HL-60 (cell line): ENCODE data around the gene ARMS2.

Source experiments
- DNase-seq, 2 experiments: peaks; one replicate each; pipeline ENCODE4 v3.0.0-alpha.2; 2010 to 2020; ENCODE audit warnings: low read depth in 1 of 2, low spot score in 1 of 2
- H3K27ac ChIP-seq: fragments of 250-450 bp; sonication (Bioruptor Pico); replicated peaks from 2 replicates; pipeline ENCODE4 v1.5.1; 2020; ENCODE audit warnings: mild to moderate bottlenecking, moderate library complexity
- H3K27me3 ChIP-seq: fragments of 250-450 bp; sonication (Bioruptor Pico); 2 replicates; pipeline ENCODE4 v1.5.1; 2021; ENCODE audit warnings: mild to moderate bottlenecking, moderate library complexity; ENCODE audit not compliant: insufficient read depth, poor library complexity, severe bottlenecking
- H3K4me3 ChIP-seq: replicated peaks from 2 replicates; pipeline ENCODE4 v1.5.1; 2011; ENCODE audit warnings: mild to moderate bottlenecking, control low read depth, low read length; ENCODE audit not compliant: insufficient read depth
- CTCF ChIP-seq: IDR thresholded peaks from one replicate; pipeline ENCODE4 v1.5.1; 2011; ENCODE audit warnings: low read length, control low read depth, inconsistent platforms; ENCODE audit not compliant: insufficient read depth
- GABPA ChIP-seq: IDR thresholded peaks from 2 replicates; pipeline ENCODE4 v1.6.1; 2012; ENCODE audit warnings: low read depth
- POLR2AphosphoS5 ChIP-seq: IDR thresholded peaks from 2 replicates; pipeline ENCODE4 v1.6.1; 2012; ENCODE audit warnings: low read depth
- REST ChIP-seq: IDR thresholded peaks from 2 replicates; pipeline ENCODE4 v1.6.1; 2012; ENCODE audit warnings: low read depth; ENCODE audit not compliant: insufficient replicate concordance
- SPI1 ChIP-seq: IDR thresholded peaks from 2 replicates; pipeline ENCODE4 v1.6.1; 2012; ENCODE audit warnings: low read depth, mild to moderate bottlenecking, borderline replicate concordance

The ARMS2 gene

GRCh38 chr10:122494833-122495232 is 40.4 kb downstream of the ARMS2 start:
- no peaks in the 10 kb centered on the region for H3K27me3 ChIP-seq
- no peak overlapping the region for H3K4me3 ChIP-seq
- DNase-seq = no peak
- H3K27ac ChIP-seq = no peak overlapping the region
- TF ChIP-seq REST = no peak
- TF ChIP-seq SPI1 = no peak
- no peak for TF ChIP-seq POLR2AphosphoS5
- TF ChIP-seq GABPA = no peak
- no peak for TF ChIP-seq CTCF

GRCh38 chr10:122495406-122496340 is 41.2 kb downstream of the ARMS2 start:
- no peak overlapping the region for H3K27ac ChIP-seq
- H3K4me3 ChIP-seq = no peak overlapping the region
- H3K27me3 ChIP-seq = no peaks in the 10 kb centered on the region
- DNase-seq = no peak
- TF ChIP-seq POLR2AphosphoS5 = no peak

- TF ChIP-seq SPI1 (no peak), CTCF (no peak), REST (no peak), GABPA (no peak), POLR2AphosphoS5 (no peak)
- no peak for DNase-seq
- H3K27ac ChIP-seq = no peak overlapping the region
- no peaks in the 10 kb centered on the region for H3K27me3 ChIP-seq
- no peak overlapping the region for H3K4me3 ChIP-seq
Measured at GRCh38 chr10:122497241-122497640, 42.8 kb downstream of the ARMS2 start.

- no peak for DNase-seq
- Histone ChIP-seq H3K4me3 (no peak overlapping the region), H3K27ac (no peak overlapping the region), H3K27me3 (no peaks in the 10 kb centered on the region)
- TF ChIP-seq CTCF (no peak), GABPA (no peak), POLR2AphosphoS5 (no peak), SPI1 (no peak), REST (no peak)
Measured at GRCh38 chr10:122498521-122498920, 44.1 kb downstream of the ARMS2 start.
